NB4 (cell line): ENCODE data around the gene N4BP2L2.

ENCODE experiments used
- CTCF ChIP-seq: IDR thresholded peaks from one replicate; pipeline ENCODE4 v1.5.1; 2012; ENCODE audit warnings: low read depth, low read length
- MAX ChIP-seq: IDR thresholded peaks from 2 replicates; pipeline ENCODE4 v1.6.1; 2011; ENCODE audit warnings: low read depth, low read length
- POLR2A ChIP-seq: IDR thresholded peaks from 2 replicates; pipeline ENCODE4 v1.6.1; 2011; ENCODE audit warnings: mild to moderate bottlenecking; ENCODE audit not compliant: insufficient read length; ENCODE audit errors: extremely low read depth

GRCh38 chr13:32535748-32536147 lies 2.8 kb downstream of the N4BP2L2 start:
- TF ChIP-seq CTCF (no peak), POLR2A (no peak), MAX (no peak)
